H1 (cell line): ENCODE measurements around the gene APOL1. TPM values are rescaled to one million over a fixed set of nuclear protein-coding genes. Genes with fewer than 3 reads are reported as not detected.
"Not testable (repeated sequence)": the region's sequence is repeated elsewhere in the genome, so short reads cannot be mapped to it uniquely, and the experiment has no call there.

Source experiments
- CTCF ChIA-PET: fragments of 300-600 bp; sonication (Branson Sonifier 250); formaldehyde crosslinking; loops from one replicate; lab custom pipeline; 2021; ENCODE audit not compliant: partially characterized antibody; lab: Charles Lee
- POLR2A ChIA-PET: fragments of 300-600 bp; sonication (Branson Sonifier 250); formaldehyde crosslinking; loops from one replicate; lab custom pipeline; 2021; ENCODE audit warnings: inconsistent platforms; ENCODE audit not compliant: partially characterized antibody; lab: Charles Lee
- DNase-seq, 2 experiments: peaks; one replicate each; pipeline versions ENCODE4 v3.0.0 to v3.0.0-alpha.2; 2010 to 2022; ENCODE audit warnings: low spot score in 2 of 2, low read depth in 1 of 2, mixed read lengths in 1 of 2
- FAIRE-seq: peaks from 2 replicates; lab custom pipeline; 2011; peaks lifted over from hg19 to GRCh38; lab: Jason Lieb, UNC
- H2AFZ ChIP-seq: 2 replicates; pipeline ENCODE4 v1.8.1; 2012; ENCODE audit warnings: low read length, inconsistent platforms
- H2AK5ac ChIP-seq: 2 replicates; pipeline ENCODE4 v1.6.1; 2013; ENCODE audit warnings: low read depth, low read length
- H2BK120ac ChIP-seq: replicated peaks from 2 replicates; pipeline ENCODE3; 2013; ENCODE audit warnings: low read depth, low read length, inconsistent platforms
- H2BK12ac ChIP-seq: 2 replicates; pipeline ENCODE4 v1.6.1; 2013; ENCODE audit warnings: low read depth, low read length
- H2BK15ac ChIP-seq: 2 replicates; pipeline ENCODE4 v1.6.1; 2013; ENCODE audit warnings: low read length
- H2BK20ac ChIP-seq: 2 replicates; pipeline ENCODE4 v1.6.1; 2013; ENCODE audit warnings: low read length
- H2BK5ac ChIP-seq: 2 replicates; pipeline ENCODE4 v1.6.1; 2013; ENCODE audit warnings: low read depth, low read length
- H3K14ac ChIP-seq: 2 replicates; pipeline ENCODE4 v1.6.1; 2013; ENCODE audit warnings: inconsistent platforms; ENCODE audit not compliant: insufficient read length
- H3K18ac ChIP-seq: 2 replicates; pipeline ENCODE4 v1.6.1; 2013; ENCODE audit warnings: low read length; ENCODE audit errors: extremely low read depth
- H3K23ac ChIP-seq: 2 replicates; pipeline ENCODE4 v1.6.1; 2013; ENCODE audit warnings: inconsistent platforms; ENCODE audit not compliant: insufficient read length
- H3K23me2 ChIP-seq: 2 replicates; pipeline ENCODE4 v1.6.1; 2013; ENCODE audit warnings: low read depth, low read length
- H3K27ac ChIP-seq: 2 replicates; pipeline ENCODE4 v1.6.1; 2011; ENCODE audit warnings: low read depth, low read length, inconsistent platforms
- H3K27me3 ChIP-seq, 4 experiments: replicated peaks in 1 of 4; 1 replicate in 1 of 4; 2 replicates in 3 of 4; pipeline versions ENCODE4 v1.6.1 to v1.8.1; 2011 to 2013; ENCODE audit warnings: low read length in 3 of 4, mild to moderate bottlenecking in 3 of 4, inconsistent platforms in 2 of 4, mixed read lengths in 2 of 4, moderate library complexity in 1 of 4; ENCODE audit not compliant: control insufficient read depth in 3 of 4, insufficient read depth in 3 of 4; ENCODE audit errors: extremely low read depth in 1 of 4
- H3K36me3 ChIP-seq, 4 experiments: 2 replicates each; pipeline versions ENCODE4 v1.6.1 to v1.8.1; 2011 to 2013; ENCODE audit warnings: mild to moderate bottlenecking in 4 of 4, low read length in 3 of 4, moderate library complexity in 2 of 4, control low read depth in 1 of 4, inconsistent platforms in 1 of 4; ENCODE audit not compliant: insufficient read depth in 4 of 4, control insufficient read depth in 2 of 4
- H3K4ac ChIP-seq: replicated peaks from 2 replicates; pipeline ENCODE3; 2013; ENCODE audit warnings: low read length, low read depth, mixed read lengths, inconsistent platforms; ENCODE audit not compliant: insufficient read length
- H3K4me1 ChIP-seq, 4 experiments: replicated peaks in 1 of 4; 1 replicate in 1 of 4; 2 replicates in 3 of 4; pipeline versions ENCODE4 v1.6.1 to v1.8.1; 2011 to 2013; ENCODE audit warnings: low read length in 3 of 4, inconsistent platforms in 2 of 4, mixed read lengths in 1 of 4; ENCODE audit not compliant: insufficient read depth in 4 of 4, control insufficient read depth in 3 of 4
- H3K4me2 ChIP-seq, 2 experiments: 2 replicates each; pipeline versions ENCODE4 v1.6.1 to v1.8.1; 2011 to 2013; ENCODE audit warnings: low read depth in 2 of 2, low read length in 2 of 2, control low read depth in 1 of 2, inconsistent platforms in 1 of 2, mild to moderate bottlenecking in 1 of 2; ENCODE audit not compliant: insufficient read depth in 1 of 2
- H3K4me3 ChIP-seq, 4 experiments: fragments of 200-600, 300-600 bp in 1 of 4; sonication (generic), shearing (Covaris generic), sonication (Bioruptor Twin) in 1 of 4; 2 replicates each; pipeline versions ENCODE4 v1.5.1 to v1.8.1; 2011 to 2016; ENCODE audit warnings: low read length in 4 of 4, low read depth in 3 of 4, control low read depth in 2 of 4, inconsistent platforms in 2 of 4, mild to moderate bottlenecking in 2 of 4, mixed read lengths in 1 of 4, moderate library complexity in 1 of 4; ENCODE audit not compliant: insufficient read depth in 2 of 4; ENCODE audit errors: extremely low read depth in 1 of 4
- H3K56ac ChIP-seq: replicated peaks from 2 replicates; pipeline ENCODE3; 2013; ENCODE audit warnings: low read depth, mild to moderate bottlenecking, mixed read lengths, low read length, inconsistent platforms; ENCODE audit not compliant: insufficient read length
- H3K79me1 ChIP-seq: 2 replicates; pipeline ENCODE4 v1.6.1; 2013; ENCODE audit warnings: low read depth, low read length, control low read depth
- H3K79me2 ChIP-seq, 2 experiments: 2 replicates each; pipeline versions ENCODE4 v1.6.1 to v1.8.1; 2012 to 2013; ENCODE audit warnings: low read length in 2 of 2, mild to moderate bottlenecking in 2 of 2, inconsistent platforms in 1 of 2; ENCODE audit not compliant: insufficient read depth in 2 of 2, control insufficient read depth in 1 of 2
- H3K9ac ChIP-seq, 4 experiments: replicated peaks in 1 of 4; 1 replicate in 1 of 4; 2 replicates in 3 of 4; pipeline versions ENCODE4 v1.6.1 to v1.8.1; 2011 to 2013; ENCODE audit warnings: low read depth in 3 of 4, low read length in 3 of 4, control low read depth in 2 of 4, mild to moderate bottlenecking in 2 of 4, moderate library complexity in 2 of 4, inconsistent platforms in 1 of 4; ENCODE audit errors: extremely low read depth in 1 of 4
- H3K9me3 ChIP-seq, 2 experiments: 2 replicates each; pipeline versions ENCODE4 v1.6.1 to v1.8.1; 2012 to 2013; ENCODE audit warnings: mild to moderate bottlenecking in 2 of 2, moderate library complexity in 2 of 2, control low read depth in 1 of 2, inconsistent platforms in 1 of 2, low read depth in 1 of 2, low read length in 1 of 2, mixed read lengths in 1 of 2; ENCODE audit not compliant: insufficient read depth in 2 of 2
- H4K20me1 ChIP-seq, 2 experiments: replicated peaks in 1 of 2; 2 replicates each; pipeline versions ENCODE3 to v1.8.1; 2011 to 2013; ENCODE audit warnings: inconsistent platforms in 2 of 2, low read length in 2 of 2, mild to moderate bottlenecking in 1 of 2; ENCODE audit not compliant: insufficient read depth in 2 of 2, control insufficient read depth in 1 of 2
- H4K5ac ChIP-seq: 2 replicates; pipeline ENCODE4 v1.6.1; 2013; ENCODE audit warnings: low read length, low read depth, mixed read lengths, inconsistent platforms; ENCODE audit not compliant: insufficient read length
- H4K8ac ChIP-seq: 2 replicates; pipeline ENCODE4 v1.8.0; 2013; ENCODE audit warnings: mild to moderate bottlenecking, moderate library complexity, low read length, inconsistent platforms; ENCODE audit not compliant: insufficient read depth; ENCODE audit errors: extremely low read depth
- H4K91ac ChIP-seq: replicated peaks from 2 replicates; pipeline ENCODE3; 2013; ENCODE audit warnings: low read length, mixed read lengths, inconsistent platforms; ENCODE audit not compliant: insufficient read length
- WGBS, 2 experiments: shearing (Covaris generic) in 1 of 2; methylation state at CpG; one replicate each; pipeline versions ENCODE4 v1.1.6 to v1.1.7; 2013 to 2015; ENCODE audit warnings: low lambda C conversion rate in 2 of 2, mixed read lengths in 2 of 2, inconsistent platforms in 1 of 2, low coverage in 1 of 2, missing lambda C conversion rate in 1 of 2; ENCODE audit not compliant: insufficient replicate concordance in 2 of 2, insufficient coverage in 1 of 2, insufficient read length in 1 of 2; ENCODE audit errors: extremely low coverage in 1 of 2, missing lambda C conversion rate in 1 of 2; 5-methylcytosine and 5-hydroxymethylcytosine counted together
- polyA plus RNA-seq, 7 experiments: library from polyadenylated mRNA; depleted of rRNA in 3 of 7; stranded (reverse) in 5 of 7; unstranded in 2 of 7; fragments of >200 nt in 5 of 7; fragments of 200-250 nt in 2 of 7; gene quantifications; 1 replicate in 5 of 7; 2 replicates in 1 of 7; 4 replicates in 1 of 7; pipeline versions ENCODE4 v1.2.1 to v1.2.3, GENCODE V29; 2011 to 2013; ENCODE audit warnings: missing spikeins in 2 of 7, mixed read lengths in 2 of 7
- total RNA-seq: library from RNA; stranded (reverse); fragmentation: NEBNext Ultra II Directional; extraction: Animal tissue kit (Norgen Biotek cat#: 25700); gene quantifications from 2 replicates; pipeline ENCODE4 v1.2.1, GENCODE V29; 2021

Gene APOL1
- total and polyA plus RNA-seq, 2 of the 8 experiments (the other 6 are each of a cell fraction or from before 2014, with no cell fraction given), result not detected

DNA sequence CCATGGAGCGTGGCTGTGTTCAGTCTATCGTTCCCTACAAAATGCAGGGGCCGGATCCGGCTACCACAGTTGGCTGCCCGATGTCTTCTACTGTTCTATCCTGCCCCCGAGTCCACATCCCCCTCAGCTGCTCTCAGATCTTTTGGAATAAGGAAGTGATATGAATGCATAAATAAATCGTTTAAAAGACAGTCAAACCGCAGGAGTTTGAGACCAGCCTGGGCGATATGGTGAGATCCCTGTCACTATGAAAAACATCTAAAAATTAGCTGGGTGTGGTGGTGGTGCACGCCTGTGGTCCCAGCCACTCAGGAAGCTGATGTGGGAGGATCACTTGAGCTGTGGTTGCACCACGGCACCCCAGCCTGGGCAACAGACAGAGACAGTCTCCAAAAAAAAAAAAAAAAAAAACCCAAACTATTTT, 37.0 kb downstream of the APOL1 start:
- Histone ChIP-seq H3K36me3 (peaks cover 56 to 78% (median 72%) of the 10 kb centered on the region in 4 experiments), H3K9me3 (peaks cover 2 to 11% of the 10 kb centered on the region in 2 experiments; a peak in 1 of 4 replicates)
- POLR2A ChIA-PET, H2BK20ac ChIP-seq, DNase-seq, H2BK12ac ChIP-seq, H3K4me3 ChIP-seq, H3K14ac ChIP-seq, H2AFZ ChIP-seq, H2BK15ac ChIP-seq, H2BK120ac ChIP-seq, H3K23ac ChIP-seq, H3K56ac ChIP-seq, H3K79me2 ChIP-seq, H3K4me1 ChIP-seq, H2AK5ac ChIP-seq, H3K4ac ChIP-seq, H4K8ac ChIP-seq, H4K91ac ChIP-seq, H3K27me3 ChIP-seq, H3K23me2 ChIP-seq, H3K9ac ChIP-seq, H3K79me1 ChIP-seq, H4K20me1 ChIP-seq, FAIRE-seq, H4K5ac ChIP-seq, H2BK5ac ChIP-seq, H3K4me2 ChIP-seq, H3K27ac ChIP-seq, H3K18ac ChIP-seq: not testable (repeated sequence)
- 94% methylated on average over 10 of the region's 11 CpGs; no CpG with 5 or more reads in 1 of the 2 experiments for WGBS, 2 experiments
- CTCF ChIA-PET, result interaction anchor here (2.3 to 8.0 kb wide), 2 partner anchors 11 to 197 kb away, joined by 8 to 159 read pairs; no protein-coding TSS in a partner anchor
